ENCODE data around the gene RSRP1.
"Not testable (repeated sequence)": the region's sequence is repeated elsewhere in the genome, so short reads cannot be mapped to it uniquely, and the experiment has no call there.

The RSRP1 gene

DNA sequence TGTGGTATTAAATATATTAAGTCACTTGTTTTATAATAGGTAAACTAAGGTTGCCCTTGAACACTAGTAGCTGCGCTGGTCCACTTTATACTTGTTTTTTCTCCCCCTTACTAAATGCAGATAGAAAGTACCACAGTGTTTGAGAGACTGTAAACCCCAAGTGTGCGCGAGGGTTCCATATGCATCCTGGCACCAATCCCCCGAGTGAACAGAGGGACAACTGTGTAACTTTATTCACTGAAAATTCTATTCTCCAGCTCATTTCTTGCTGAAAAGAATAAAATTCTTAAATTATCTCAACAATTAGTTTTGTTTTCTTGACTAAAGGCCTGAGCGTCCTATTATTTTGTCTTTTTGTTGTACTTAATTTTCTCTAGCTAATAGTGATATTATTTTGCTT, 1.9 kb downstream of the RSRP1 start:
- Mint-ChIP-seq H3K4me1 (peaks cover 16% of the 10 kb centered on the region), H3K36me3 (peaks cover 16% of the 10 kb centered on the region), H3K4me3 (peak overlapping the region; percentile 97), H3K27me3 (no peaks in the 10 kb centered on the region), H3K9me3 (no peaks in the 10 kb centered on the region), H3K27ac (peak overlapping the region; percentile 100)
- DNase-seq (ENCODE audit: low spot score in 2 of 2) = no peak
- ATAC-seq (ENCODE audit: low read depth) = no peak

DNA sequence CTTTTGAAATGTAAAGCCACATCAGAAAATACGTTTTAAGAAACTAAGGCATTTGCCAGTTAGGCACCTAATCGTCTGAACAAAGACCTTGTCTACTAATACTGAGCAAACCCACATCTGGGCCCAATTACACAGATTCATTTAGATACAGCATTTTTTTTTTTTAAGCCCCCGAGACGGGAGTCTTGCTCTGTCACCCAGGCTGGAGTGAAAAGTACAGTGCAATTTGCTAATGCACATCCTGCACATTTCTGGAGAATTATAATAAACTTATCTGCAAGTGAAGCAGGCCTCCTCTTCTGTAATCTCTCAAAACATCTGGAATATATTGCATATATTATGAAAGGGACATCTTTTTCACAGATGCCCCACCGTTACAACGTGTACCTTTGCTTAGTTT, 3.3 kb downstream of the RSRP1 start:
- Mint-ChIP-seq H3K36me3 (peaks cover 16% of the 10 kb centered on the region), H3K4me3 (no peak overlapping the region), H3K27ac (peak overlapping the region; percentile 58), H3K9me3 (no peaks in the 10 kb centered on the region), H3K4me1 (peaks cover 26% of the 10 kb centered on the region), H3K27me3 (no peaks in the 10 kb centered on the region)
- DNase-seq (ENCODE audit: low spot score in 2 of 2) = no peak
- ATAC-seq (ENCODE audit: low read depth) = no peak

DNA sequence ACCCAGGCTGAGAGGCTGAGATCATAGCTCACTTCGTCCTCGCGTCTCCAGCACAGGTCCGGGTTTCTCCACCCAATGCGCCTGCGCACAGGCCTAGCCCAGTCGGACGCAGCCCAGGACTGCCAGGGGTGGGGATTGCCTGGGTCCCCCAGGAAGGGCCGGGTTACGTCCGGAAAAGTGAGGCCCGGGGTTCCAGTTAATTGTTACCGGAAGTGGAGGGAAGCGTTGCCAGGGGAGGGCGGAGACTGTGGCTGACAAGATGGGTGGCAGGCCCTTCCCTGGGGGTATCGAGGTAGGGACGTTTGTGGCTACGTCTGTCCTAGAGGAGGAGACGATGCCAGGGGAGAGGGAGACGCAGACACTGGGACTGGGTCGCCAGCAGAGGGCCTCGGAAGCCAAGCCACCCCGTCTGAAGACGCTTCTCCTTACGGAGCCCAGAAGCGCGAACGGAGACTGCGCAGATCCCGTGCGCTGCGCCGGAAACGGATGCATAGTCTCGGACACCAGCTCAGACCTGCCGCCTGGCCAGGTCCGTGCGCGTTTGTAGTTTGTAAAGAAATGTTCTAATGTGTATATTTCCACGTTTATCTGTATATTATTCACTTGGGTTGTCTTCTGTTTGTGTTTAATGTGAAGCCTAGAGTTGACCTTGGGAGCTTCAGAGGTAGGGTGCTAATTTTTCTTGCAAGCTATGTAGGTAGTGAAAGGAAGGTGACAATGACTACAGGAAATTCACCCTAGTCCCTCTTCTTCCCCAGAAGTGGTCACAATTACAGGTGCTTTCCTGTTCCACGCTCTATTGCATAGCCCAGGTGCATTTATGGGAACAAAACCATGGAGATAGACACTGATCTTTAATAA, 7.3 kb downstream of the RSRP1 start:
- peaks cover 33% of the 10 kb centered on the region for H3K4me1 Mint-ChIP-seq
- peak overlapping the region; percentile 92 for H3K27ac Mint-ChIP-seq
- peak; percentile 66 to 74 for DNase-seq (ENCODE audit: low spot score in 2 of 2)
- peak overlapping the region; percentile 84 for H3K4me3 Mint-ChIP-seq
- ATAC-seq (ENCODE audit: low read depth) = peak; percentile 82
- H3K9me3 Mint-ChIP-seq = no peaks in the 10 kb centered on the region
- no peaks in the 10 kb centered on the region for H3K27me3 Mint-ChIP-seq
- peaks cover 8% of the 10 kb centered on the region for H3K36me3 Mint-ChIP-seq

DNA sequence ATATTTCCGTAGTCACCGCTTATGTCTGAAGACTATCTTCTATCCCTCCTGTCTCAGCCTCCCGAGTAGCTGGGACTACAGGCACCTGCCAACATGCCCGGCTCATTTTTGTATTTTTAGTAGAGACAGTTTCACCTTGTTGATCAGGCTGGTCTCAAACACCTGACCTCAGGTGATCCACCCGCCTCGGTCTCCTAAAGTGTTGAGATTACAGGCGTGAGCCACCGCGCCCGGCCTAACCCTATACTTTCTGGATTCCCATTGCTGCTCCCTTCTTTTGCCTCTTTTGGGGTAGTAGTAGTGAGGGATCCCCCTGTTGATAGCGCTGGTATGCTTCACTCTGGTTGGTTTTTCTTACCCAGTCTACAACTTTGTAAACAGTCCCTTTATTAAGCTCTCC, 9.2 kb downstream of the RSRP1 start:
- H3K4me3 Mint-ChIP-seq = no peak overlapping the region
- H3K27me3 Mint-ChIP-seq = no peaks in the 10 kb centered on the region
- peaks cover 4% of the 10 kb centered on the region for H3K36me3 Mint-ChIP-seq
- DNase-seq (ENCODE audit: low spot score in 2 of 2) (no peak), ATAC-seq (ENCODE audit: low read depth) (no peak)
- H3K4me1 Mint-ChIP-seq = peaks cover 37% of the 10 kb centered on the region
- no peaks in the 10 kb centered on the region for H3K9me3 Mint-ChIP-seq
- H3K27ac Mint-ChIP-seq = no peak overlapping the region

DNA sequence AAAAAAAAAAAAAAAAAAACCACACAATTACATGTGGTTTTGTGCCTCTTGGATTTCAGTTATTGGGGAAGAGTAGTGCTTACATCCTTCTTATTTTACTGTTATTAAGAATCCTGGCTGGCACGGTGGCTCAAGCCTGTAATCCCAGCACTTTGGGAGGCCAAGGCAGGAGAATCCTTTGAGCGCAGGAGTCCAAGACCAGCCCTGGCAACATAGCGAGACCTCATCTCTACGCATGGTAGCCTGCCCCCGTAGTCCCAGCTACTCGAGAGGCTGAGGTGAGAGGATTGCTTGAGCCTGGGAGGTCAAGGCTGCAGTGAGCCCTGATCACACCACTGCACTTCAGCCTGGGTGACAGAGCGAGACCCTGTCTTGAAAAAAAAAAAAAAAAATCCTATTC, 11.0 kb downstream of the RSRP1 start:
- not testable (repeated sequence) for H3K4me3 Mint-ChIP-seq; DNase-seq (ENCODE audit: low spot score in 2 of 2); H3K9me3 Mint-ChIP-seq; H3K36me3 Mint-ChIP-seq; H3K27me3 Mint-ChIP-seq; ATAC-seq (ENCODE audit: low read depth)
- Mint-ChIP-seq H3K27ac (peak overlapping the region; percentile 83), H3K4me1 (peaks cover 41% of the 10 kb centered on the region)

DNA sequence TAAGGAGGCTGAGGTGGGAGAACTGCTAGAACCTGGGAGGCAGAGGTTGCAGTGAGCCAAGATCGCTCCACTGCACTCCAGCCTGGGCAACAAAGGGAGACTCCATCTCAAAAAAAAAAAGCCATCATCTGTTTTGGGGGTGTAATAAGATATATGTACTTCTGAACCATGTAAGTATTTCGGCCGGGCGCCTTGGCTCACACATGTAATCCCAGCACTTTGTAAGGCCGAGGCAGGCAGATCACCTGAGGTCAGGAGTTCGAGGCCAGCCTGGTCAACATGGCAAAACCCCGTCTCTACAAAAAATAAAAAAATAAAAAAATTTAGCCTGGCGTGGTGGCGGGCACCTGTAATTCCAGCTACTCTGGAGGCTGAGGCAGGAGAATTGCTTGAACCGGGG, 11.8 kb downstream of the RSRP1 start:
- not testable (repeated sequence) for H3K27me3 Mint-ChIP-seq; H3K27ac Mint-ChIP-seq; DNase-seq (ENCODE audit: low spot score in 2 of 2); H3K36me3 Mint-ChIP-seq; H3K4me3 Mint-ChIP-seq; ATAC-seq (ENCODE audit: low read depth); H3K9me3 Mint-ChIP-seq
- H3K4me1 Mint-ChIP-seq = peaks cover 41% of the 10 kb centered on the region

DNA sequence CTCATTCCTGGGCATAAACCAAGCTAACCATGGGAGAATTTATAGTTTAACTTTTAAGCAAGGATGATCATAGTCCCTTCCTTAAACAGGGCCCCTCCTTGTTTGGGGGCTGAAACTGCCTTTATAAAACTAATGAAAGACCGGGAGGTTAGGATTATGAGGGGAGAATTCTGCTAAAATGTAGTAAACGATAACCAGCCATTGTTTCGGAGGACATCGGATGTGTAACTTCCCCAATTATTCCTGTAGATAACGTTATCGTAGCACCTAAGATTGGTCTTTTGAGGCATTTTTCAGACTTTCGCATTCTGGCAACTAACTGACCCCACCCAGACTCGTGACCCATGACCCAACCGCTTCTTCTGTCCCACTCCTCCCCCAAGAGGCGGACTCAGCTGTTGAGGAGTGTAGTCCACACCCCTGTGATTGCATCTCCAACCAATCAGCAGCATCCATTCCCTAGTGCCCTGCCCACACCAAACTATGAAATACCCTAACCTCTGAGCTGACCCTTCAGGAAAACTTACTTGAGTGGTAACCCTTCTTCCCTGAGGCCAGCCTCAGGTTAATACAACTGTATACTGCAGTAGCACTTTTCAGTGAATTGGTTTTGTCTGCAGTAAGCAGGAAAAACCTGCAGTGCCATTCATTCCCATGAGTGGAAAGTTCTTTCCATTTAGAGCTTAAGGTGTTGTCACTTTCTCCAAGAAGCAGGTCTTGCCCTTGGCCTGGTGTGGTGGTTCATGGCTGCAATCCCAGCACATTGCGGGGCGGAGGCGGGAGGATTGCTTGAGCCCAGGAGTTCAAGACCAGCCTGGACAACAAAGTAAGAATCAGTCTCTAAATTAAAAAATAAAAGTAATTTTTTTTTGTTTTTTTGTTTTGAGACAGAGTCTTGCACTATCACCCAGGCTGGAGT, 14.1 kb downstream of the RSRP1 start:
- ATAC-seq (ENCODE audit: low read depth) (peak; percentile 62), DNase-seq (ENCODE audit: low spot score in 2 of 2) (peak; percentile 41 to 50)
- Mint-ChIP-seq H3K27me3 (no peaks in the 10 kb centered on the region), H3K4me1 (peaks cover 29% of the 10 kb centered on the region), H3K36me3 (peaks cover 8% of the 10 kb centered on the region), H3K27ac (no peak overlapping the region), H3K9me3 (no peaks in the 10 kb centered on the region), H3K4me3 (no peak overlapping the region)

DNA sequence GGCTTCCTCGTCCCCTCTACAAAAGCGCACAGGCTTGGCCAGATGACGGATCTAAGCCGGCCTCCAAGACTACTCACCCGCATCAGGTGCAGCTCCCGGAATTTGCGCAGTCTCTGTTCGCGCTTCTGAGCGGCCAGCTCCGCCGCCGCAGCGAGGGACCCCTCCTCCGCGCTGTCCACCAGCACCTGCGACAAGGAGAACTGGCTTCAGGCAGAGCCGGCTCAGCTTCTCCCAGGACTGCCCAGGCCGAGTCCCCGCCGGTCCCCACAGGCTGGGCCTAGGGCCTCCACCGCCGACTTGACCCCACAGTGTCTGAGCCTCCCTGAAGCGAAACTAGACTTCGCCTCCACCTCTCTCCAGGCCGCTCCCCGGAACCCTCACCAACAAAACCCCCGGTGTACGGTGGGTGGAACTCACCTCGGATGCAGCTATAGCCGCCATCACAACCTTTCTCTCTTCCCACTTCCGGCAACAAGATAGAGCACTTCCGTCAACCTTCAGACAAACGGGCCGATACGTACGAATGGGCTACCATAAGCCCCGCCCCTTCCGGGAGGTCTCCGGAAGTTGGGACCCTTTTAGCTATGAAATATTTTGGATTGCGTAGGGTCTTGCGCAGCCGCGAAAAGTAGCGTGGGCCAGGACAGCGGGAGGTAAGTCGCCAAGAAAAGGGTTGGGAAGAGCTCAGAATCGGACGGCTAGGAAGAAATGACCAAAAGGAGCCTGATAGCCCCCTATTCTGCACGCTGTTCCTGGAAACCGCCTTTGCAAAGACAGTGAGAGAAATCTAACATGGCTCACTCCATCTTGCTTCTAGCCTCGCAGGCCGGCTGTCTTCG, 15.0 kb downstream of the RSRP1 start, which contains the start of gene SYF2:
TSS of gene SYF2 (minus strand) at position 476 of the 839 bp plus-strand sequence. CDS start at position 441, 35 bp downstream.
- no peak within 1 kb of the TSS for H3K4me3 Mint-ChIP-seq
- peaks cover 14% of the 10 kb centered on the region for H3K36me3 Mint-ChIP-seq
- DNase-seq (ENCODE audit: low spot score in 2 of 2) (peak; percentile 79), ATAC-seq (ENCODE audit: low read depth) (peak; percentile 88)
- H3K4me1 Mint-ChIP-seq = peaks cover 21% of the 10 kb centered on the region
- no peaks in the 10 kb centered on the region for H3K27me3 Mint-ChIP-seq
- H3K9me3 Mint-ChIP-seq = no peaks in the 10 kb centered on the region
- H3K27ac Mint-ChIP-seq = no peak within 1 kb of the TSS

DNA sequence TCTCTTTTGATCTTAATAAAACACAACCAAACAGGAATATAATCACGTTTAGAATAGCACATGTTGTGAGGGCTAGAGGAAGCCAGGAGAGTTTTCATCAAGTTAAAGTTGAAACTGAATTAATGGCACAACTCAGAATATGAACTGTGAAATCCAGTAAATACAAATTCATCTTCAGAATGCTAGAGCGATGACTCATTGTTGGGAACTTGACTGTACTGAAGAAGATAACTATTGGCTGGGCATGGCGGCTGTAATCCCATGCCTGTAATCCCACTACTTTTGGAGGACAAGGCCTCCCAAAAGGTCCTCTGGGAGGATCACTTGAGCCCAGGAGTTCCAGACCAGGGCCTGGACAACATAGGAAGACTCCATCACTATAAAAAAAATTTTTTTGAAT, 23.8 kb downstream of the RSRP1 start:
- Mint-ChIP-seq H3K4me1 (no peaks in the 10 kb centered on the region), H3K36me3 (peaks cover 43% of the 10 kb centered on the region), H3K4me3 (no peak overlapping the region), H3K27ac (no peak overlapping the region), H3K9me3 (no peaks in the 10 kb centered on the region), H3K27me3 (no peaks in the 10 kb centered on the region)
- ATAC-seq (ENCODE audit: low read depth) (no peak), DNase-seq (ENCODE audit: low spot score in 2 of 2) (no peak)

DNA sequence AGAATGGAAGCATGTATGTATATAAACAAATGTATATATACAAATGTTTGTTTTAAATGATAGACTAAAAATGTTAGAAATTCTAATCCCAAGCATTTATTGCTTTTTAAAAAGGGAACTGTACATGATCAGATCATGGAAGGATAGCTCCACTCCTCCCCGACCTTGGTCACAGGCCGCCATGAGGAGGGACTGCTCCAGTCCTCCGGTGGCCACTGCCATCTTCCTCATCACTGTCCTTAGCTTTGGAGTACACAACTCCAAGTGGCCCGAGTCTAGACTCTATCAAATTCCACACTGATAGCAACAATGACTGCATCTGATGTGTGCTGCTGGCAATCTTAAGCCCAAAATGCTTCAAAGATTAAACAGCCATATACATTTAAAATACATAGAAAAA, 24.6 kb downstream of the RSRP1 start:
- DNase-seq (ENCODE audit: low spot score in 2 of 2) (no peak), ATAC-seq (ENCODE audit: low read depth) (no peak)
- H3K27me3 Mint-ChIP-seq = no peaks in the 10 kb centered on the region
- H3K27ac Mint-ChIP-seq = no peak overlapping the region
- no peaks in the 10 kb centered on the region for H3K4me1 Mint-ChIP-seq
- H3K36me3 Mint-ChIP-seq = peaks cover 39% of the 10 kb centered on the region
- H3K4me3 Mint-ChIP-seq = no peak overlapping the region
- no peaks in the 10 kb centered on the region for H3K9me3 Mint-ChIP-seq

DNA sequence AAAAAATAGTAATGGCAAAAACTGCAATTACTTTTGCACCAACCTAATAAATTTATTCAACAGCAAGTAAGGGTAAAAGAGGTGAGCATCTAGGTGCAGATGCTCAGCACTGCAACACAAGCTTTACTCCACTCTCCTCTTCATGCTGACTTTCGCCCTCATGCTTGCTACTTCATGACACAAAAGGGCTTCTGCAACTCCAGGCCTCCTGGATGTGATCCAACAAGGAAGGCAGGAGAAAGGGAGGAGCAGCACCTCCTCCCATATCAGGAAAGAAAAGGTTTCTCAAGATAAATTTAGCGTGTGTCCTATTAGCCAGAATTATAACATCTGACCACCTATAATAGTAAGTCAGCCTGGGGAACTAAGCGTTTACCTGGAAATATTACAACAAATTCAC, 26.6 kb downstream of the RSRP1 start:
- H3K4me3 Mint-ChIP-seq = no peak overlapping the region
- H3K27me3 Mint-ChIP-seq = no peaks in the 10 kb centered on the region
- H3K36me3 Mint-ChIP-seq = peaks cover 32% of the 10 kb centered on the region
- H3K27ac Mint-ChIP-seq = no peak overlapping the region
- H3K4me1 Mint-ChIP-seq = peaks cover 8% of the 10 kb centered on the region
- no peaks in the 10 kb centered on the region for H3K9me3 Mint-ChIP-seq
- ATAC-seq (ENCODE audit: low read depth) (no peak), DNase-seq (ENCODE audit: low spot score in 2 of 2) (no peak)

DNA sequence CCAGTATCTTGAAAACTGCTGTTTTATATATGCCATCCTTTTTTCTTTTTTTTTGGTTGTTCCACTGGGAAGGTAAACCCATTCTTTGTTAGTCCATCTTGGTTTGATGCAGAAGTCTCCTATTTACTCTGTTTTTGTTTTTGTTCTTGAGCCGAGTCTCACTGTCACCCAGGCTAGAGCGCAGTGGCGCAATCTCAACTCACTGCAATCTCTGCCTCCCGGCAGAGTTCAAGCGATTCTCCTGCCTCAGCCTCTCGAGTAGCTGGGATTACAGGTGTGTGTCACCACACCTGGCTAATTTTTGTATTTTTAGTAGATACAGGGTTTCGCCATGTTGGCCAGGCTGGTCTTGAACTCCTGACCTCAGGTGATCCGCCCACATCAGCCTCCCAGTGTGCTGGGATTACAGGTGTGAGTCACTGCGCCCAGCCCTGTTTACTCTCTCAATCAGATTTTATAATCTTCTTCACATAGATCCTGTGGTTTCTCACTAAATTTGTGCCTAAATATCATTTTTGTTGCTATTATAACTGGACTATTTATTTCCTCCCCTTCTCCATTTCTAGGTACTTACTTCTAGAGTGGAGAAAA, 27.5 kb downstream of the RSRP1 start:
- no peak for DNase-seq (ENCODE audit: low spot score in 2 of 2)
- no peaks in the 10 kb centered on the region for H3K9me3 Mint-ChIP-seq
- no peak overlapping the region for H3K27ac Mint-ChIP-seq
- no peak overlapping the region for H3K4me3 Mint-ChIP-seq
- H3K4me1 Mint-ChIP-seq = peaks cover 8% of the 10 kb centered on the region
- no peaks in the 10 kb centered on the region for H3K27me3 Mint-ChIP-seq
- no peak for ATAC-seq (ENCODE audit: low read depth)
- H3K36me3 Mint-ChIP-seq = peaks cover 28% of the 10 kb centered on the region

DNA sequence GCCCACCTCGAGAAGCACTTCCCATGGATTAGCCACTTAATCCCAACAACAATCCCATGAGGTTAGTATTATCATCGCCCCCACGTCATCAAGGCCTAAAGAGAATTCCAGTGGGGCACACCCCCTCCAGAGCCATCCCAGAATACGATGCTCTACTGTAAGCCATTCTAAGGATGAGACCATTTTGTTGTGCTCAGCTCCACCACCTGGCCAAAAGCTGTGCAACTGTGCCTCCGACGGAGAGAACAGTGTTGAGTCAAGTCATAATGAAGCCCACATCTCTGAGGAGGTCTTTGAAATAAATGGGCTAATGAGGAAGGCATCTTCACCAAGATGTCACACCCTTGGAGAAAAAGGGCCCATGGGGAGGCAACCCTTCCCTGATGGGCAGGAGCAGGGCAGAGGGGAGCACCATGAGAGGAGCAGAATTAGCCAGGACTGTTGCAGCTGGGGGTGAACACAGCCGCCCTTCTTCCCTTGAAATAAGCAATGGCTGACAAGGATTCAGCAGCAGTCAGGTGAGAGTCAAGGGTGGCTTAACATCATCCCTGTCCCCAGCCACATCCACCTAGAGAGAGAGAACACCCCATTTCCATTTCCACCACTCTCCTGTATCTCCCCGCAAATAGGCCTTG, 29.5 kb downstream of the RSRP1 start:
- H3K27me3 Mint-ChIP-seq = peaks cover under 1% of the 10 kb centered on the region
- H3K36me3 Mint-ChIP-seq = peaks cover 20% of the 10 kb centered on the region
- DNase-seq (ENCODE audit: low spot score in 2 of 2) (no peak), ATAC-seq (ENCODE audit: low read depth) (no peak)
- H3K4me1 Mint-ChIP-seq = peaks cover 8% of the 10 kb centered on the region
- H3K4me3 Mint-ChIP-seq = no peak overlapping the region
- H3K9me3 Mint-ChIP-seq = no peaks in the 10 kb centered on the region
- H3K27ac Mint-ChIP-seq = no peak overlapping the region
